HCEC 1CT (cell line): ENCODE measurements around the gene FAM171A1.

Experiments
- DNase-seq: peaks from one replicate; pipeline ENCODE4 v3.0.0-alpha.2; 2017

Gene FAM171A1

DNA sequence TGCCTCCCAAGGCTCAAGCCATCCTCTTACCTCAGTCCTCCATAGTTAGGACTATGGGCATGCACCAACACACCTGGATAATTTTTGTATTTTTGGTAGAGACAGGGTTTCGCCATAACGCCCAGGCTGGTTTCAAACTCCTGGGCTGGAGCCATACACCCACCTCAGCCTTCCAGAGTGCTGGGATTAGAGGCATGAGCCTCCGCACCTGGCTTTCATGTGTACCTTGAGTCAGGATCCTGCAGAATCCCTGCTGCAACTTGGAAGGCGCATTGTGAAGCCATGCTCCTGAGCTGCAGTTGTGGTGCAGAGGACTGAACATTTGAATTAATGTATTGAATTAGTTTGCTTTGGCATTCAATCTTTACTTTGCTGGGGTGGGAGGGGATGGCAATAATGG lies 173.2 kb downstream of the FAM171A1 start:
- DNase-seq, result no peak

DNA sequence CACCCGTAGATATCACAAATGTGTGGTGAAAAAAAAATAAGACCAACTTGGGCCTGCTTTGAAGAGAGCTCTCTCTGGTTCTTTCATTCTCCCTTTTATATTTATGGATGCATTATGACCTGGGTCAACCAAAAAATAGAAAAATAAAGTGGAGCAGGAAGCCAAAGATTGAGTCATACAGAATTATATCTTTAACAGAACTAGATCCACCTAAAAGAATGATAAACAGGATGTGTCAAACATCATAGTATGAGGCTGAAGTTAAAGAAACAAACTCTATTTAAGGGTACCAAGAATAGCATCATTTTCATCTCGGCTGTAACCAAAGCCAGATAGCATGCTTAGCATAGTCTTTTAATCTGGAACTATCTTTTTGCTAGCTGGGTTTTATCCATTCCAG lies 173.8 kb downstream of the FAM171A1 start:
- peak; percentile 59 for DNase-seq

DNA sequence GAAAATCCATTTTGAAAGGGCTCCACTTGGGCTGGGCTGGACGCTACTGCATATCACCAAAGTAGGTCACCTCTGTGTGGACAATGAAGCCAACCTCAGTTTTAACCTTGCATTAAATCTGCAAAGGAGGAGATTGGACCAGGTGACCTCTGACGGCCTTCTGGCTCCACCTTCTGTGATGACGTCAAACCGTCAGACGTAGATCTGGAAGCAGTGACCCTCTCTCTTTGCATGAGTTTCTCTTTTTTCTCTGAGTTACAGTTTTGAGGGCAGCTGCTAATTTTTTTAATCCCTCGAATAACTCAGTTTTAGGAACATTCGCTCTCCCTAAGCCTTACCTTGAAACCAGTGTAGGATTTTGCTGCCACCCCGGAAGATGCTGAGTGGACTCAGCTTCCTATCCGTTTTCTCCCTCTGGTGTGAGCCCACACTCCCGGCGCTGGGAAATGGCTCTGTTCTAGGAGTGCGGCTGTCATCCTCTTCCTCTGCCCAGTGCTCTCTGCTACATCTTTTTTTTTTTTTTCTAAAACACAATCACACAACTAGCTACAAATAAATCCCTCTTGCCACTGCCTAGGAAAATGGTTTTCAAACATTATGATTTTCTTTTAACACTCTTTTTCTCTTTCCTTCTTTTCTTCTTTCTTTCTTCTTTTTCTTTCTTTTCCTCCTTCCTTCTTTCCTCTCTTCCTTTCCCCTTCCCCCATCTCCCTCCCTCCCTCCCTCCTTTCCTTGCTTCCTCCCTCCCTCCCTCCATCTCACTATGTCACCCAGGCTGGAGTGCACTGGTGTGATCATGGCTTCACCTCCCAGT lies 174.9 kb downstream of the FAM171A1 start:
- DNase-seq, result no peak

DNA sequence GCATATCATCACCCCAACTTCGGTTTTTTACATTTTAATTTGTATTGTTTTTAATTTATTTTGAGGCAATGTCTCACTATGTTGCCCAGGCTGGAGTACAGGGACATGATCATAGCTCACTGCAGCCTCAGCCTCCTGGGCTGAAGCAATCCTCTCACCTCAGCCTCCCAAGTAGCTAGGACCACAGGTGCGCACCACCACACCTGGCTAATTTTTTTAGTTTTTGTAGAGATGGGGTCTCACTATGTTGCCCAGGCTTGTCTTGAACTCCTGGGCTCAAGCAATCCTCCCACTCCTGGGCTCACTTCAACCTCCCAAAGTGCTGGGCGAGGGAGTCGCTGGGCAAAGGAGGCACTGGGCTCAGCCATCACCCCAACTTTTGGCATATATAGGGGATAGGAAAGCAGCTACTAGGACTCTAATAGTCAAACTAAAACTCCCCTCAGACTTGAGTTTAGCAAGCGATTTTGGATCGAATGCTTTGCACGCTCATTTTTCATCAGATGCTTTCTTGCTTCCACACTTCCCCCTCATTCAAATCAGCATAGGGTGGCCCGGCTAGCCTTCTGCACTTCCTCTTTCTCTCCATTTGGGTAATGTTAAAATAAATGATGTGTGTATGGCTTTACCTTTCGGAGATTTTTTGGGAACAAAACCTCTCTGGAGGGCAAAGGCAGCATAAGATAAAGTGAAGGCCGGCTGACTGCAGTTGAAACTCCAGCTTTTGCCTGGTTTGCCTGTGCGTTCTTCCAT lies 181.8 kb downstream of the FAM171A1 start:
- no peak for DNase-seq

DNA sequence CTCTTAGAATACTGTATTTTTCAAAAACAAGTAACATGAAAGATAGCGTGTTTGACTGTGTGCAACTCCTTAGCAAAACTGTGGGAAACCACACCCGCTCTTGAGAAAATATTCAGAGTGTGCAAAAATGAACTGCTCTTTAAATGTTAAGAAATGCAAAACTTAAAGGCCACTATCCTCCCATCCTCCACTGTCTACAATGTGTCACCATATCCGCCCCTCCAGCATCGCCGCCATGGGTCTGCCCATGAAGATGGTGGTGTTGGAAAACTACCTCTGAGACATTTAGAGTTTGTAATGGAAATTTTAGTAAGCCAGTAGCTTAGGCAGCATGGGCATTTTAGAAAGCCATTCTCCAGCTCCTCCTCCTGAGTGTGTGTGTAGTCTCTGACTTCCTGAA lies 182.5 kb downstream of the FAM171A1 start:
- DNase-seq, result no peak

DNA sequence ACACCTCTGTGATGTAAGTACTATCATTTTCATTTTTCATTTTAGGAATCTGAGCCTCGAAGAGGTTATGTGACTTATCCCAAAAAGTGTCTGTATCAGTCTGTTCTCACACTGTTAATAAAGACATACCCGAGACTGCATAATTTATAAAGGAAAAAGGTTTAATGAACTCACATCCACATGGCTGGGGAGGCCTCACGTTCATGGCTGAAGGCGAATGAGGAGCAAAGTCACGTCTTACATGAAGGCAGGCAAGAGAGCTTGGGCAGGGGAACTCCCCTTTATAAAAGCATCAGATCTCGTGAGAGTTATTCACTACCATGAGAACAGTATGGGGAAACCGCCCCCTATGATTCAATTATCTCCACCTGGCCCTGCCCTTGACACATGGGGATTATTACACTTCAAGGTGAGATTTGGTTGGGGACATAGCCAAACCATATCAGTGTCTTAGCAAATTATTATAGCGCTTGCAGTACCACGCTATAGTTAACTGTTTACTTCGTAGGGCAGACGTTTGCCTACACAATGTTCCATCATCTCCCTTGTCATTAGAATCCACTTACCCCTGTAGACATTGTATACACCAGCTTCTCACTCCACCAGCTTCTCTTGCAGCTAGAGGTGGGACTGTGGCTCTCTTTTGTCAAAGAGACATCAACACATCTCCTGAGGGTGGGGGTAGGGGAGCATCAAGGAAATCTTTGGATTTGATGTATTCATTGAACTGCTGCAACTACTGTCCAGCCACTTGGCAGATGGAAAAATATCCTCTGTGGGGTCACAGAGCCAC lies 187.2 kb downstream of the FAM171A1 start:
- DNase-seq, result no peak

DNA sequence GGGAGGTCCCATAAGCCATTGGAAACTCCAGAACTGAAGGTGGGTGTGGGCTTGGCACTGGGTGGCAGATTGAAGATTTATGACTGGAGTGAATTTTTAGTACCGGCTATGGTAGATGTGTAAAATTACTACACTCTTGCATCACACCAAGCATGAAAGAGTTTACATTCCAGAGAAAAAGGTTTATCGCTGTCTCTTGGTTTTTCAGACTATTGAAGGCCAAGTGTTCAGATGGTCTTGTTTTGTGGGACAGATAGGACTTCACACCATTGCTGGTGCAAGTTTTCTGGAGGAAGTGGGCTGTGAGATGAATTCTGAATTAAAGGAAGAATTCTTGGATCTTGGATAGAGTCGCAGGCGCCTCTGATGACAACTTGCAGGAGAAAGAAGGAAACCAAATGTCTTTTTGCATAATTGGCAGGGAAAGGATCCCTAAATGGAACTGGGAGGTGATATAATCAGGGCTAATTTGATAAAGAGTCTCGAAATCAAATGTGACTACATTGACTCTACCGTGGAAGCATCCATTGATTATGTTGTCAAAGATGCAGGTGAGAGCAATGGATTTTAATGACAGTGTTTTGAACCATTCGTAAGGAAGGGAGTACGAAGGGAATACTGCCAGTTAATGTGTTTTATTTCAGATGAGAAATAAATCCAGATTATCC lies 188.4 kb downstream of the FAM171A1 start:
- DNase-seq, result peak; percentile 41

DNA sequence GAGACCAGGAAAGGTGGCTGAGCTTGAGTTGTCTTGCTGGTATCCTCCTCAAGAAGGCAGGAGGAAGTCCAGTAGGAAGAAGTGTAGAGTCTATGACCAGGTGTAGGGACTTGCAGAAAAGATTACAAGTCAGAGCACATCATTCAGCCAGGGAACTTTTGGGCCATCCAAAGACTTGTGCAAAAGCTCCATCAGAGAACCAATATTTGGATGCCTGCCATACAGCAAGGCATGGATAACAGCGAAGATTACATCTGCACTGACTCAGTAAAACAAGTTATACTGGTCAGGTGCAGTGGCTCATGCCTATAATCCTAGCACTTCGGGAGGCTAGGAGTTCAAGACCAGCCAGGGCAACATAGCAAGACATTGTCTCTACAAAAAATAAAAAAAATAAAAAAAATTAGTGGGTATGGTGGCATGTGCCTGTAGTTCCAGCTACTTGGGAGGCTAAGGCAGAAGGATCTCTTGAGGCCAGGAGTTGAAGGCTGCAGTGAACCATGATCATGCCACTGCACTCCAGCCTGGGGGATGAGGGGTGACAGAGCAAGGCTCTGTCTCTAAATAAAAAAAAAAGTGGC lies 189.4 kb downstream of the FAM171A1 start:
- DNase-seq, result no peak

DNA sequence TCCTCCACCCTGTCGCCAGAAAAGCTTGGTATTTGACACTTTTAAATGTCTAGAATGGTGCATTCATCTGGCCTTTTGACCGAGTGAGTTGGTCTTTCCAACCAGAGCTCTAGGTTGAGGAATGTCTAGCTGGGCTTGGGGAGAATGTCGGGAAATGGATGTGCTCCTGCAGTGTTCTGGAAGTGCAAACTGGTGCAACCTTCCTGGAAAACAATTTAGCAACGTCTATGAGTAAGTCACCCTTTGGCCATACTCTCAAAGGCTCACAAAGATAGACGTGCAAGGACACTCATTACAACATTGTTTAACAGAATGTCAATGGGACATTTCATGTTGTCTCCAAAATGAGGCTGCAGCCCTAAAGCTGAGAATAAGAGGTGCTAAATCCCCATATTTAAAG lies 190.4 kb downstream of the FAM171A1 start:
- DNase-seq, result no peak

DNA sequence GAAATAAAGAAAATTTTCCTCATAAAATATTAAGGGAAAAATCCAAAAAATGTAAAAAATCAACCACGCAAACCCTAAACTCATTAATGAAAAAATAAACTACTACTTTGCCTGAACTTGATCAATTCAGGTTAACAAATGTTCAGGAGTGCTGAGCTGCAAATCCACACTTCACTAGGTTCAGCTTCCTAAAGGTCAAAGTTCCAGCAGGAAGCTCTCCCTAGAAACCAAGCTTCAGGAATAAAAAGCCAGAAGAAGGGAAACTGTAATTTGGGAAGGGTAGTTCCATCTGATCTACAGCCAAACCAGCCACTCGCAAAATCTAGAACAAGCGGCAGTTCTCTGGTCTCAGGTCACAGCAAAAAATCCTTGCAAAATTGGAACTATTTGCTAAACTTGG lies 194.8 kb downstream of the FAM171A1 start:
- no peak for DNase-seq

DNA sequence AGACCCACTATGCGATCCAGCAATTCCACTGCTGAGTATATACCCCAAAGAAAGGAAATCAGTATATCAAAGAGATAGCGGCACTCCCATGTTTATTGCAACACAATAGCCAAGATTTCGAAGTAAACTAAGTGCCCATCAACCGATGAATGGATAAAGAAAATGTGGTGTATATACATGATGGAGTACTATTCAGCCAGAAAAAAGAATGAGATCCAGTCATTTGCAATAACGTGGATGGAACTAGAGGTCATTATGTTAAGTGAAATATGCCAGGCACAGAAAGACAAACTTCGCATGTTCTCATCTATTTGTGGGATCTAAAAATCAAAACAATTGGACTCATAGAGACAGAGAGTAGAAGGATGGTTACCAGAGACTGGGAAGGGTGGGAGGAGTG lies 195.5 kb downstream of the FAM171A1 start:
- DNase-seq, result no peak

DNA sequence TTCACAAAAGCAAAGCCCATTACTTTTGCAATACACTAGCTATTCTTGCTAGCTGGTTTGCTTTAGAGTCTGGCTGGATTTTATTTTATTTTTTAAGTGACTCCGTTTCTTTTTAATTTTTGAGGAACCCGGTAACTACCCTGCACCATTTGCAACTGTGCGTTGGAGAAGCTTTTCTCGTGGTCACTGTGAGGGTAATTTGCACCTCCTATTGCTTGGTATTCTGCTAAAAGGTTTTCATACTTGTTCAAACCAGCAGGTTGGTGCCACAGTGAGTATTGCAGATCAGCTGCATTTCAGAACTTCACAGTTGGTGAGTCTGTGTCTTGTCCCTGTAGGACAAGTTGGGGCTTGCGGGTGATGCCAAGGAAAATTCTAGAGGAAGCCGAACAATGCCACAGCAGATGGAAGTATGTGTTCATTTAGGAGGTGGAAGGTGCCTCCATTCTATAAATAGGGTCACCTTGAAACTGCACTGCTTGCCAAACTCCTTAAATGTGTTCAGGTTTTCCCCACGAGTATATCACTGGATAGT lies 198.7 kb downstream of the FAM171A1 start:
- DNase-seq, result no peak

DNA sequence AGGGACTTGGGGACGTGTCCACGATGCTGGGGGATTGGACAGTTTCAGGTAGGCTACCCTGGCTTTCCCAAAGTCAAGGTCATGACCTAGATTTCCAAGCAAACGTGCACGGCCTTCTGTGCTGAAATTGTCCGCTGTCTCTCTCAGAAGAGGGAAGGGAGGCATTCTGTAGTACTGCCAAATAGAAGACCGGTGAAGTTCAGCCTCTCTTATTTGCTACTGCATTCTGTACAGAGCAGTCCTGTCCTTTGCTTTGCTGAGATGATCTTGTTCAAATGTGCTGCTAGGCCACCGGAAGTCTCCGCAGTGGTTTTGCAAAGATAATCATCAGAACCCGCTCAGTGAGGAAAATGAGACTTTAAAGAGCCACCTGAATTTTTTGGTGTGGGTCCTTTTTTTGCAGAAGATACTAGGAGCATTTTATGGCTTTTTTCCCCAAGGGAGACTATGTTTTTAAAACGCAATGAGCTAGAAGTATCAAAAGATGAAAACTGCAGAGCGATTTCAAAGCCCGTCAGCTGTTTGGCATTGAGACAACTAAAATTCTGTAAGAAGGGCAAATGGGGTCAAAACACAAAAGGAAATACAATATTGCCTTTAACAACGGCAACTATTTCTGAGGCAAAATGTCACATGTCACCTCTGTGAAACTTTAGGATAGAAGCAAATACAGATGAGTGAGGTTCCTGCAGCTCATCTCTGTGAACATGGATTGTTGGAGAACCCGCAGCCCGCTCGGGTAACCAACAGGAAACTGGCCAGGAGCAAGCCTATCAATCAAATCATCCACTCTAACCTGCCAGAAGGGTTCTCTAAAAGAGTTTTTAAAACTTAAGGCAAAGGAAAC lies 201.3 kb downstream of the FAM171A1 start:
- no peak for DNase-seq

DNA sequence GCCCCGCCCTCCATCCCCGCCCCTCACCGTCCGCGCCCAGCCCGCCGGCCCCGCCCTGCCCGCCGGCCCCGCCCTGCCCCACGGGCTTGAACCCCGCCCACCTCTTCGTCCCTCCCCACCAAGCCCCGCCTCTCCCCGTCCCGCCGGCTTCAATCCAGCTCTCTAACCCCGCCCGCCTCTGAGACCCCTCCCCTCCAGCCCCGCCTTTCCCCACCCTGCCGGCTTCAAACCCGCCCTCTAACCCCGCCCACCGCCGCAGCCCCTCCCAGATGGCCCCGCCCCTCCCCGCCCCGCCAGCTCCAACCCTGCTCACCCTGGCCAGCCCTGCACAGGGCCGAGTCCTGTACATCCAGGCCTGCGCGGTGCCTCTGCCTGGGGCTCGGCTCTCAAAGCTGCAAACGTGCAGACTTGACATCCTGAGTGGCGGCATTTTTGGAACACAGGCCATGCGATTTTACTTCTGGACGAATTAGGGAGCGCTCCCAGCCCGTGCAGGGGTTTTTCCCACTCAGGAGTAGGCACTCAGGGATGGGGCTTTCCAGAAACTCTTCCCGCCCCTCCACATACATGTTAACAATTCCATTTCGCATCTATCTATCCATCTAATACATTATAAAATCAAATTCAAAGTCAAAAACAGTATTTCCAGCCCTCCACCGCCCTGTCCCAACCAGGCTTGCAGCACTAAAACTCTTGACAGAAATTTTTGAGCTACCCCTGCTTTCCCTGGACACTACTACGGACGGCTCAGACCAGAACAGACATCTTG lies 202.1 kb downstream of the FAM171A1 start:
- DNase-seq, result peak; percentile 95

DNA sequence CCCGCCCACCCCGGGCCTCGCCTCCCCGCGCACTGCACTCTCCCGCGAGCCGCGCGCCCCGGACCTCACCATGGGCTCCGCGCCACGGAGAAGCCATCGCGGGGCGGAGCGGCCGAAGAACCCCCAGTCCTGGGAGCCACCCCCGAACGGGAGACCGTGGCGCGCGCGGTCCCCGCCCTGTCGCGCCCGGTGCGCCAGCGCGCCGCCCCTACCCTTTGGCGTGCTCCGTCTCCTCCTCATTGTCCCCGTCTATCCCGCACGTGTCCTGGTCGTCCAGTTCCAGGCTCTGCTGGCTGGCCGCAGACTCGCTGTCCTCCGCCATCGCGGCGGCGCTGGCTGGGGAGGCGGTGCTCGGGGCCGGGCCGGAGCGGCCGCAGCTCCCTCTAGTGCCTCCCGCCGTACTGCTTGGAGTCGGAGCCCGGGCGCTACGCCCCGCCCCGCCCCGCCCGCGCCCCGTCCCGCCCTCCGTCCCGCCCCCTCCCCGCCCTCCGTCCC lies 202.8 kb downstream of the FAM171A1 start, which contains the start of gene NMT2:
Gene NMT2 (minus strand): TSS at position 403 of the 495 bp plus-strand sequence. CDS start 81 bp downstream, at position 322.
- peak; percentile 88 for DNase-seq

DNA sequence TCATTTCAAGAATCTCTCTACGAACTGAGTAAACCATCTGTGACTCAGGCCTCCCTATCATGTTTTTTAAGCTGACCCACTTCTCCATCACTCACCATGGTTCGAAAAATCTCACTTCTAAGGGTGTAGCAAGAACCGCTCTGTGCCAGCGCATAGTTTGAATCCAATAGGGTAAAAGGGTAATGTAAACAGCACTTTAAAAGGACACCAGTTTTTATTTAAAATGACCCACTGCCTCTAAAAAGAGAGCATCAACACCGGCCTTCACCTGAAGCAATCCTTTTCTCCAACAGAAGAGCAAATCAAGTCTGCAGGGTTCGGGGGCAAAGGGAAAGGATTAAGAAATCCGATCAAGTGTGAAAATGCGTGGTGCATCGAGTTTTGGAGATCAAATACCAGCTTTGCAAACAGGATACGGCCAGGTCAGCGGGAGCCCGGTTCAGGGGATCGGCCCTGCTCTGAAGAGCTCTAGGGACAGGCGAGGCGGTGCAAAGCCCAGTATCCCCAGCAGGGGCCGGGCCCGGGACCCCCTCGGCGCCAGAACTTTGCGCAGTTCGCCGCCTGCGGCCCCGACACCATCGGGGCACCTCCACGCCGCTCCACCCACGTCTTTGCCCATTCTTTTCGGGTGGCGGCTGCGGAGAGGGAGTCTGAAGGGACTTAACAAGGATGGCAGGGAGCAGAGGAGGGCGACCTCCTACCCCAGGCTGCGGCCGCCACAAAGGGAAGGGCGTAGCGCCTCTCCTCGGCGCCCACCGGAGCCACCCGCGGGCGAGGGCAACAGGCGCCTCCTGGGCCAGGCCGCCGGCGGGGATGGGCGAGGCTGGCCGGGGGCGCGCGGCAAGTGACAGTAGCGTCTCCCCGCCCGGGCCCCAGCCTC lies 203.4 kb downstream of the FAM171A1 start:
- peak; percentile 75 for DNase-seq

DNA sequence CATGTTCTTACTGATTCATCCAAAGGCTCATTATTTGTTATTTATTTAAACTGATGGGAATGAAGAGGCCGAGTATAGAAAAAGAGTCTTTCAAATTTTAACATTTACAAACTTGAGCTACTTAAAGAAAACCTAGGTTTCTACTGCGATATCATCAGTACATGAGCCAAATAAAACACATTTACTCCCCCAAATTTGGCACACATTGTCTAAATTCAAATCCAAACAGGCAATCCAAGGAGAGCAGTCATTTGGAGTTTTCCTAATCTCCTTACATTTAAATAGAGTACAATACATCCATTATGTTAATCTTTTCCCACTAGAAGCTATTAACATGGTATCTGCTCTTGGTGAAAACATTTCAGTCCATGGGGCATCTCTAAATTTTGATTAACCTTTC lies 204.8 kb downstream of the FAM171A1 start:
- no peak for DNase-seq

DNA sequence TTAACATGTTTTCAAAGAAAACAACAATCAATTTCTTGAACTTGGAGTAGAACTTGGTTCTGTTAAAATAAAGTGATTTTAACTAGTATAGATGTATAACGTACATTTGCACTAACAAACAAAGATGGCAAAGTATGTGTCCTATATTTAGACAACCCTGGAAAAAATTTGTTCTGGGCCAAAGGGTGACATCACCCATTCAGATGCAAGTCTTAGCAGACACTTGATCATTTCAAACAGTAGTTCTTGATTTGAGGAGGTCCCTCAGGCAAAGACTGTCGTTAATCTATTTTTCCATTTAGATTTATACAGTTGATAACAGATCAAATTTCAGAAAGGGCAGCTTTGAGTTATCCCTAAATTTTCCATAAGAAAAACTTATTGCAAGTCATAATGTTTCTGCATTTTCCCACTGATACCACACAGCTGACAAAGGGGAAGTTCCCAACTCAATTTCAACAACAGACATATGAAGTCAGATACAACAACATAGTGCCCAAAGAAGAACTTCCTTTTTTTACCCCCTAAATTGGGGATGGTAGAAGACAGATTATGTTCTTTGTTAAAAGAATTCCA lies 207.7 kb downstream of the FAM171A1 start:
- DNase-seq, result no peak
